Measurements from ENCODE around the gene CEACAM19. TPM values are rescaled to one million over a fixed set of nuclear protein-coding genes. Genes with fewer than 3 reads are reported as not detected.

Gene CEACAM19
- total and polyA plus RNA-seq, 9 of the 15 experiments (the other 6 are each of a cell fraction or from before 2014, with no cell fraction given) = 0.15 to 0.30 (median 0.23) TPM; not detected in 5

DNA sequence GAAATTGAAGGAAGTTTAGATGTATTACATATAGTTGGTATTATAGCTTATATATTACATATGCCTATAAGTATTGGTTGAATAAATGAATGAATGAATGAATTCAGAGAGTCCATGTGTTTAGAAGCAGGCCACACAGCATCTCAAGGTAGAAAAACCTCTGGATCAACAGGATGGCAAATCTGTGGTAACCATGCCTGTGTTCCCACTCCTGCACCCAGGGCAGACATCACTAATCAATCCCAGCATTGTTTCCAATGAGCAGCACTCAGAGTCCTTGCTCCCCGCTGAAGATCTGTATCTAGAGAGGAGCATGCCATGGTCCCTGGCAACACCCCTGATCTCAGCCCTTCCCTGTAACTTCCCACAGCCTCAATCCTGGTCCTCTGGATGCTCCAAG, 944 bp downstream of the CEACAM19 start (continued):
- TF ChIP-seq, protein P1, sequence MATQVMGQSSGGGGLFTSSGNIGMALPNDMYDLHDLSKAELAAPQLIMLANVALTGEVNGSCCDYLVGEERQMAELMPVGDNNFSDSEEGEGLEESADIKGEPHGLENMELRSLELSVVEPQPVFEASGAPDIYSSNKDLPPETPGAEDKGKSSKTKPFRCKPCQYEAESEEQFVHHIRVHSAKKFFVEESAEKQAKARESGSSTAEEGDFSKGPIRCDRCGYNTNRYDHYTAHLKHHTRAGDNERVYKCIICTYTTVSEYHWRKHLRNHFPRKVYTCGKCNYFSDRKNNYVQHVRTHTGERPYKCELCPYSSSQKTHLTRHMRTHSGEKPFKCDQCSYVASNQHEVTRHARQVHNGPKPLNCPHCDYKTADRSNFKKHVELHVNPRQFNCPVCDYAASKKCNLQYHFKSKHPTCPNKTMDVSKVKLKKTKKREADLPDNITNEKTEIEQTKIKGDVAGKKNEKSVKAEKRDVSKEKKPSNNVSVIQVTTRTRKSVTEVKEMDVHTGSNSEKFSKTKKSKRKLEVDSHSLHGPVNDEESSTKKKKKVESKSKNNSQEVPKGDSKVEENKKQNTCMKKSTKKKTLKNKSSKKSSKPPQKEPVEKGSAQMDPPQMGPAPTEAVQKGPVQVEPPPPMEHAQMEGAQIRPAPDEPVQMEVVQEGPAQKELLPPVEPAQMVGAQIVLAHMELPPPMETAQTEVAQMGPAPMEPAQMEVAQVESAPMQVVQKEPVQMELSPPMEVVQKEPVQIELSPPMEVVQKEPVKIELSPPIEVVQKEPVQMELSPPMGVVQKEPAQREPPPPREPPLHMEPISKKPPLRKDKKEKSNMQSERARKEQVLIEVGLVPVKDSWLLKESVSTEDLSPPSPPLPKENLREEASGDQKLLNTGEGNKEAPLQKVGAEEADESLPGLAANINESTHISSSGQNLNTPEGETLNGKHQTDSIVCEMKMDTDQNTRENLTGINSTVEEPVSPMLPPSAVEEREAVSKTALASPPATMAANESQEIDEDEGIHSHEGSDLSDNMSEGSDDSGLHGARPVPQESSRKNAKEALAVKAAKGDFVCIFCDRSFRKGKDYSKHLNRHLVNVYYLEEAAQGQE (IDR thresholded peaks at IDR 0.05; ENCODE audit: borderline replicate concordance) = peak; percentile 42
- TF ChIP-seq, protein P1 (CRISPR knock-in tag; IDR thresholded peaks at IDR 0.05; ENCODE audit: low read depth) = no peak
- peak in 1 of 2 experiments; percentile 71; a peak in 1 of 4 replicates for TF ChIP-seq ZMIZ1 (IDR thresholded peaks at IDR 0.05; ENCODE audit: low read depth in 2 of 2, low read length in 2 of 2)
- no peak for TF ChIP-seq RBM22 (IDR thresholded peaks at IDR 0.05; ENCODE audit: low read depth, low read length, poor library complexity, severe bottlenecking)
- no peak for TF ChIP-seq NR1H2 (CRISPR knock-in tag; IDR thresholded peaks at IDR 0.05)
- peak; percentile 61; the same call in 1 of the 2 replicates for TF ChIP-seq HLTF (IDR thresholded peaks at IDR 0.05)
